Naive thymus-derived CD8-positive, alpha-beta T cell (primary cell): ENCODE data around the gene SPANXA1. TPM values are rescaled to one million over a fixed set of nuclear protein-coding genes. Genes with fewer than 3 reads are reported as not detected.
"Not testable (repeated sequence)": the region's sequence is repeated elsewhere in the genome, so short reads cannot be mapped to it uniquely, and the experiment has no call there.

Experiments
- ATAC-seq, 2 donors: fragments of 150-1000 bp; cut with Tn5 transposase in 1 of 2; sonication (Bioruptor Pico), chemical (Tn5 transposase) in 1 of 2; 1 replicate in 1 of 2; 2 replicates in 1 of 2; pipeline ENCODE4 v1.10.0; 2021; ENCODE audit warnings: mild to moderate bottlenecking in 2 of 2, moderate library complexity in 2 of 2
- POLR2A ChIA-PET: fragments of 350-600 bp; sonication (Branson Sonifier 250); formaldehyde crosslinking; loops from one replicate; lab custom pipeline; 2021; ENCODE audit warnings: antibody characterized with exemption; lab: Charles Lee
- DNase-seq, 10 donors: peaks; one replicate each; pipeline versions ENCODE4 v3.0.0 to v3.0.0-alpha.2; 2020 to 2022
- H3K27ac Mint-ChIP-seq, 10 donors: one replicate each; pipeline ENCODE4 v1.8.0; 2020 to 2022; ENCODE audit warnings: mild to moderate bottlenecking in 10 of 10, mixed read lengths in 10 of 10, moderate library complexity in 4 of 10, inconsistent platforms in 1 of 10
- H3K27me3 Mint-ChIP-seq, 5 donors: one replicate each; pipeline ENCODE4 v1.8.0; 2021 to 2022; ENCODE audit warnings: mixed read lengths in 5 of 5
- H3K36me3 Mint-ChIP-seq, 3 donors: one replicate each; pipeline ENCODE4 v1.8.0; 2020 to 2022; ENCODE audit warnings: mixed read lengths in 3 of 3, mild to moderate bottlenecking in 2 of 3, inconsistent platforms in 1 of 3
- H3K4me1 Mint-ChIP-seq, 4 donors: one replicate each; pipeline ENCODE4 v1.8.0; 2021 to 2022; ENCODE audit warnings: mixed read lengths in 4 of 4
- H3K4me3 Mint-ChIP-seq, 10 donors: one replicate each; pipeline ENCODE4 v1.8.0; 2020 to 2022; ENCODE audit warnings: mild to moderate bottlenecking in 10 of 10, mixed read lengths in 10 of 10, moderate library complexity in 6 of 10, inconsistent platforms in 1 of 10
- H3K9me3 Mint-ChIP-seq, 9 donors: one replicate each; pipeline ENCODE4 v1.8.0; 2020 to 2022; ENCODE audit warnings: mixed read lengths in 9 of 9, mild to moderate bottlenecking in 3 of 9, inconsistent platforms in 1 of 9, moderate library complexity in 1 of 9
- polyA plus RNA-seq, 3 donors: library from polyadenylated mRNA; unstranded; fragments of 300-500 nt; fragmentation: Illumina TruSeq; gene quantifications; one replicate each; pipeline ENCODE4 v1.2.3, GENCODE V29; 2021
- total RNA-seq, 8 experiments: library from RNA in 2 of 8; stranded (reverse) in 2 of 8; gene quantifications; one replicate each; pipeline ENCODE4 v1.2.3 and lab custom pipeline; 2021 to 2026

SPANXA1 gene, protein sequence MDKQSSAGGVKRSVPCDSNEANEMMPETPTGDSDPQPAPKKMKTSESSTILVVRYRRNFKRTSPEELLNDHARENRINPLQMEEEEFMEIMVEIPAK
- not detected for total RNA-seq
- not detected for polyA plus RNA-seq
- total RNA-seq (lab: John Stamatoyannopoulos, UW): 0 reads per million in 6 experiments

DNA sequence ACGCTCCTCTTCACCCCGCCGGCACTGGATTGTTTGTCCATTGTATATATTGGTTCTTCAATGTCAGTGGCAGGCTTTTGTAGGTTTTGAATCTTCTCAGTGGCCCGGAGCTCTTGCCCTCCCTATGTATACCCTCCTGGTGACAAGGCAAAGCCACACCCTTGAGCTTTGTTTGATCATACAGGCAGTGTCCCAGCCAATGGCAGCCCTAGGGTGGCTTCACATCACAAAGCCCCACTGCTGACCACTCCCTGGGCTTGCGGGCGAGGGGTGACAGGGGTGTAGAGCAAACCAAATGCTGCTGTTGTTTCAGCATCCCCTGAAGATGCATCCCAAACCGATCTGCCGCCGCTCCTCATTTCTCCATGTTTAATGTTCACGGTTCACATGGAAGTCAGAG lies at the start of gene SPANXA1:
SPANXA1 (minus strand) TSS at position 101 of the 400 bp plus-strand sequence; CDS start at position 41, 60 bp downstream.
- H3K4me1 Mint-ChIP-seq, DNase-seq, H3K4me3 Mint-ChIP-seq, H3K36me3 Mint-ChIP-seq, ATAC-seq, H3K9me3 Mint-ChIP-seq, H3K27me3 Mint-ChIP-seq, H3K27ac Mint-ChIP-seq, POLR2A ChIA-PET: not testable (repeated sequence)

DNA sequence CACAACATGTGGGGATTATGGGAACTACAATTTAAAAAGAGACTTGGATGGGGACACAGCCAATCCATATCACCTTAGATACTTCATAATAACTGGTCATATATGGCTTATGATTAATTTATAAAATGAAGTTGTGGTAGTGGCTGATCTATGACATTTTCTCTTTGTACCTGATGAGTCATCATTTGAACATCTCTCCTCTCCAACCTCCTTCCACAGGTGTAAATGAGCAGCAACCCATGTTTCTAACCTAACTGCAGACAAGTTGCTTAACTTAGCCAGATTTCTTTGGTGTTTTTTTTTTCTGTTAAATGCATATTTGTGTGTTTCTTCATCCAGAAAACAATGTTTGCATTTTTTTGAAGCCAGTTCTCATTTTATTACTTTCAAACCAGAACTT lies 47.6 kb upstream of the SPANXA1 start:
- H3K27ac Mint-ChIP-seq: no peak overlapping the region
- DNase-seq (no peak), ATAC-seq (no peak)
- H3K4me1 Mint-ChIP-seq: no peaks in the 10 kb centered on the region
- H3K4me3 Mint-ChIP-seq: no peak overlapping the region
- H3K27me3 Mint-ChIP-seq: no peaks in the 10 kb centered on the region
- no peaks in the 10 kb centered on the region for H3K36me3 Mint-ChIP-seq
- POLR2A ChIA-PET: no interaction called here
- peaks cover 0 to 12% (median 3%) of the 10 kb centered on the region in 9 donors for H3K9me3 Mint-ChIP-seq

DNA sequence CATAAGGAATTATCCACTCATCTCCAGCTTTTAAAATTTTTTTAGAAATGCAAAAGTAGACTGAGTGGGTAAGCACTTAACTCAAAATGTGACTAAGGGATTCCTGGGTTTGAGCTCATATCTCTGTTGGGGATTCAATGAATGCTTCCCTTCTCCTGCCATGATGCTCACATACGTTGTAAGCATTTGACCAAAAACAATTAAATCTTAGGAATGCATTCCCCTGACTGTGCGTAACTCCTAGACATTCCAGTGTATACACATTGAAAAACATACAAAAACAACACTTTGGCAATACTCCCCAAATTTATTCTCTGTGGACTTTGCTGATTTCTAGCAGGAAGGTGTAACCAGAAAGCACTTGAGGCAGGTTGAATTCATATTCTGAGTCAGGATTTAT lies 34.8 kb upstream of the SPANXA1 start:
- H3K27me3 Mint-ChIP-seq: no peaks in the 10 kb centered on the region
- no peak overlapping the region for H3K27ac Mint-ChIP-seq
- POLR2A ChIA-PET: no interaction called here
- H3K9me3 Mint-ChIP-seq: peaks cover 0 to 38% (median 2%) of the 10 kb centered on the region in 9 donors
- peaks cover 0 to 2% (median 0%) of the 10 kb centered on the region in 3 donors for H3K36me3 Mint-ChIP-seq
- DNase-seq (no peak), ATAC-seq (no peak)
- peaks cover 0 to 2% (median 0%) of the 10 kb centered on the region in 4 donors for H3K4me1 Mint-ChIP-seq
- H3K4me3 Mint-ChIP-seq: no peak overlapping the region

DNA sequence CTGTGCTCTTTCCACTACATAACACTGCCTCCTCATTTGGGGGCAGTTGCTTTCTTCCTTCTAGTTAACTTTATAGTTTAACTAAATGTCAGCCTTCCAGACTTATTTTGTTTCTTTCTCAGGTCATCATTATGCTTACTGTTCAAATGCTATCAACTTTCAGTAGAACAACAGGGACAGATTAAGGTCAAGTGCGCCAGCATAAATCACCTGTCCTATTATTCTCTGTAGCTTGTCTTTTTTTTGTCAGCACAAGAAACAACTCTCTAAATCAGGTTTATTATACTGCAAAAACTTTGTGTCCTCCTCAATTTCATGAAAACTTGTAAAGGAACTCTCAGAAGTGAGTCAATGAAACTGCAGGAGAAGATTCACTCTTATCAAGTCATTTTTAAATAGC lies 24.6 kb upstream of the SPANXA1 start:
- Mint-ChIP-seq H3K4me3 (no peak overlapping the region), H3K27me3 (no peaks in the 10 kb centered on the region), H3K9me3 (peaks cover 0 to 17% (median 1%) of the 10 kb centered on the region in 9 donors), H3K27ac (no peak overlapping the region), H3K4me1 (no peaks in the 10 kb centered on the region), H3K36me3 (no peaks in the 10 kb centered on the region)
- DNase-seq (no peak), ATAC-seq (no peak)
- POLR2A ChIA-PET: no interaction called here

DNA sequence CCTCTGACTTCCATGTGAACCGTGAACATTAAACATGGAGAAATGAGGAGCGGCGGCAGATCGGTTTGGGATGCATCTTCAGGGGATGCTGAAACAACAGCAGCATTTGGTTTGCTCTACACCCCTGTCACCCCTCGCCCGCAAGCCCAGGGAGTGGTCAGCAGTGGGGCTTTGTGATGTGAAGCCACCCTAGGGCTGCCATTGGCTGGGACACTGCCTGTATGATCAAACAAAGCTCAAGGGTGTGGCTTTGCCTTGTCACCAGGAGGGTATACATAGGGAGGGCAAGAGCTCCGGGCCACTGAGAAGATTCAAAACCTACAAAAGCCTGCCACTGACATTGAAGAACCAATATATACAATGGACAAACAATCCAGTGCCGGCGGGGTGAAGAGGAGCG lies 4.9 kb upstream of the SPANXA1 start, which contains the start of gene SPANXA2:
SPANXA2 (plus strand) TSS at position 301 of the 400 bp plus-strand sequence; CDS start at position 361, 60 bp downstream.
- H3K9me3 Mint-ChIP-seq, POLR2A ChIA-PET, DNase-seq, ATAC-seq, H3K27ac Mint-ChIP-seq, H3K27me3 Mint-ChIP-seq, H3K4me3 Mint-ChIP-seq, H3K4me1 Mint-ChIP-seq, H3K36me3 Mint-ChIP-seq: not testable (repeated sequence)

DNA sequence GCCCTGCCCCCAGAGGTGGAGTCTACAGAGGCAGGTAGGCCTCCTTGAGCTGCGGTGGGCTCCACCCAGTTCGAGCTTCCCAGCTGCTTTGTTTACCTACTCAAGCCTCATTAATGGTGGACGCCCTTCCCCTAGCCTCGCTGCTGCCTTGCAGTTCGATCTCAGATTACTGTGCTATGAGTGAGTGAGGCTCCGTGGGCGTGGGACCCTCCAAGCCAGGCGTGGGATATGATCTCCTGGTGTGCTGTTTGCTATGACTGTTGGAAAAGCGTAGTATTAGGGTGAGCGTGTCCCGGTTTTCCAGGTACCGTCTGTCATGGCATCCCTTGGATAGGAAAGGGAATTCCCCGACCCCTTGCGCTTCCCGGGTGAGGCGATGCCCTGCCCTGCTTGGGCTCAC lies 42.0 kb downstream of the SPANXA1 start:
- H3K27ac Mint-ChIP-seq, H3K36me3 Mint-ChIP-seq, ATAC-seq, H3K4me3 Mint-ChIP-seq, H3K9me3 Mint-ChIP-seq, H3K27me3 Mint-ChIP-seq, DNase-seq, POLR2A ChIA-PET, H3K4me1 Mint-ChIP-seq: not testable (repeated sequence)

Other genes starting within 250 kb of the SPANXA1 start
- not detected for gene SPANXA2, start 5.0 kb upstream of the SPANXA1 start, total RNA-seq
- gene SPANXA2, start 5.0 kb upstream of the SPANXA1 start, polyA plus RNA-seq: not detected
- gene SPANXD, start 114.0 kb upstream of the SPANXA1 start, total RNA-seq: not detected
- not detected for gene SPANXD, start 114.0 kb upstream of the SPANXA1 start, polyA plus RNA-seq